OCI-LY3 (cell line): ENCODE data around the gene TMX4.

ENCODE experiments used
- EZH2phosphoT487 ChIP-seq: fragments of 200-600 bp; shearing (Covaris generic); IDR thresholded peaks from 2 replicates; pipeline ENCODE4 v1.6.1; 2018; ENCODE audit warnings: antibody characterized with exemption, mixed run types, low read depth
- TF ChIP-seq, protein P1 (sequence below): fragments of 200-600, 300-600 bp; sonication (generic); IDR thresholded peaks from 2 replicates; pipeline ENCODE4 v1.5.1; 2014; ENCODE audit warnings: antibody characterized with exemption, low read length, low read depth

DNA sequence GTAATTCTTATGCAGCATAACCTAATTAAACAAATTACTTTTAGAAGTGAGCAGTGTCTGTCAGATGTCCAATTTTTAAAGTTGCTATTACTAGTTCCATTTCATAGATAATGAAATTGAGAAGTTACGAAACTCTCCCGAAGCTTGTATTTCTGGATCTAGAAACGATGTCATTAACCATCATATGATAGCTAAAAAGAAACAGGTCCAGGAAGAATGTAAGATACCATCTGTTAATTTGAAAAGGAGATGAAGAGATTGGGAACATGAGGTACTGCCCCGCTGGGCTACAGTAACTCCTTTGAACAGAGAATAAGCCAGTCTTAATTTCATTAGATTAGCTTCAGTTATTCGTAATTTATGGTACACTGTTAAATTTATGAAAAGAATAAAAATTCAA is 47.5 kb upstream of the TMX4 start:
- TF ChIP-seq, protein P1, sequence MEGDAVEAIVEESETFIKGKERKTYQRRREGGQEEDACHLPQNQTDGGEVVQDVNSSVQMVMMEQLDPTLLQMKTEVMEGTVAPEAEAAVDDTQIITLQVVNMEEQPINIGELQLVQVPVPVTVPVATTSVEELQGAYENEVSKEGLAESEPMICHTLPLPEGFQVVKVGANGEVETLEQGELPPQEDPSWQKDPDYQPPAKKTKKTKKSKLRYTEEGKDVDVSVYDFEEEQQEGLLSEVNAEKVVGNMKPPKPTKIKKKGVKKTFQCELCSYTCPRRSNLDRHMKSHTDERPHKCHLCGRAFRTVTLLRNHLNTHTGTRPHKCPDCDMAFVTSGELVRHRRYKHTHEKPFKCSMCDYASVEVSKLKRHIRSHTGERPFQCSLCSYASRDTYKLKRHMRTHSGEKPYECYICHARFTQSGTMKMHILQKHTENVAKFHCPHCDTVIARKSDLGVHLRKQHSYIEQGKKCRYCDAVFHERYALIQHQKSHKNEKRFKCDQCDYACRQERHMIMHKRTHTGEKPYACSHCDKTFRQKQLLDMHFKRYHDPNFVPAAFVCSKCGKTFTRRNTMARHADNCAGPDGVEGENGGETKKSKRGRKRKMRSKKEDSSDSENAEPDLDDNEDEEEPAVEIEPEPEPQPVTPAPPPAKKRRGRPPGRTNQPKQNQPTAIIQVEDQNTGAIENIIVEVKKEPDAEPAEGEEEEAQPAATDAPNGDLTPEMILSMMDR, result no peak
- TF ChIP-seq EZH2phosphoT487, result no peak
